CD14-positive monocyte (primary cell): ENCODE measurements around the gene TBXAS1. TPM values are rescaled to one million over a fixed set of nuclear protein-coding genes. Genes with fewer than 3 reads are reported as not detected.

Source experiments
- DNase-seq, 3 donors: peaks; one replicate each; pipeline ENCODE4 v3.0.0-alpha.2; 2011 to 2022
- H2AFZ ChIP-seq: 2 replicates; pipeline ENCODE4 v1.6.0; 2012; ENCODE audit warnings: mild to moderate bottlenecking, low read depth, low read length, inconsistent platforms; ENCODE audit not compliant: insufficient read depth, poor library complexity, severe bottlenecking
- H3K27ac ChIP-seq, 2 donors: 1 replicate in 1 of 2; 2 replicates in 1 of 2; pipeline ENCODE4 v1.5.1; 2012 to 2013; ENCODE audit warnings: low read length in 2 of 2, control low read depth in 1 of 2, inconsistent platforms in 1 of 2, low read depth in 1 of 2, mild to moderate bottlenecking in 1 of 2
- H3K27me3 ChIP-seq, 2 donors: one replicate each; pipeline versions ENCODE4 v1.6.0 to v1.6.1; 2011 to 2013; ENCODE audit warnings: low read length in 2 of 2; ENCODE audit not compliant: control insufficient read depth in 2 of 2, insufficient read depth in 2 of 2
- H3K36me3 ChIP-seq, 2 donors: replicated peaks in 1 of 2; 1 replicate in 1 of 2; 2 replicates in 1 of 2; pipeline versions ENCODE4 v1.5.1 to v1.6.1; 2012 to 2013; ENCODE audit warnings: low read length in 2 of 2, control low read depth in 1 of 2, inconsistent platforms in 1 of 2, mild to moderate bottlenecking in 1 of 2; ENCODE audit not compliant: insufficient read depth in 2 of 2, control insufficient read depth in 1 of 2
- H3K4me1 ChIP-seq, 2 donors: 1 replicate in 1 of 2; 2 replicates in 1 of 2; pipeline versions ENCODE4 v1.5.1 to v1.6.1; 2012 to 2013; ENCODE audit warnings: low read length in 2 of 2, control low read depth in 1 of 2, inconsistent platforms in 1 of 2, mild to moderate bottlenecking in 1 of 2, moderate library complexity in 1 of 2; ENCODE audit not compliant: insufficient read depth in 2 of 2, control insufficient read depth in 1 of 2
- H3K4me2 ChIP-seq: replicated peaks from 2 replicates; pipeline ENCODE3; 2012; ENCODE audit warnings: low read length, moderate library complexity, mild to moderate bottlenecking; ENCODE audit not compliant: poor library complexity, severe bottlenecking; ENCODE audit errors: extremely low read depth
- H3K4me3 ChIP-seq, 3 experiments: fragments of 200-600 bp in 1 of 3; sonication (generic) in 1 of 3; replicated peaks in 1 of 3; 1 replicate in 2 of 3; 2 replicates in 1 of 3; pipeline ENCODE4 v1.5.1; 2011 to 2013; ENCODE audit warnings: low read length in 3 of 3, mild to moderate bottlenecking in 3 of 3, control low read depth in 2 of 3, low read depth in 2 of 3, inconsistent platforms in 1 of 3, moderate library complexity in 1 of 3
- H3K79me2 ChIP-seq: 2 replicates; pipeline ENCODE4 v1.6.0; 2012; ENCODE audit warnings: mild to moderate bottlenecking, control low read depth, inconsistent platforms, low read length, moderate library complexity; ENCODE audit not compliant: insufficient read depth
- H3K9ac ChIP-seq: 2 replicates; pipeline ENCODE4 v1.6.0; 2017; ENCODE audit warnings: low read length, mild to moderate bottlenecking; ENCODE audit not compliant: insufficient read depth, poor library complexity, severe bottlenecking
- H3K9me3 ChIP-seq, 2 donors: replicated peaks in 1 of 2; 1 replicate in 1 of 2; 2 replicates in 1 of 2; pipeline versions ENCODE4 v1.5.1 to v1.6.1; 2012 to 2013; ENCODE audit warnings: low read length in 2 of 2, control low read depth in 1 of 2; ENCODE audit not compliant: control insufficient read depth in 1 of 2, insufficient read depth in 1 of 2
- H4K20me1 ChIP-seq: 2 replicates; pipeline ENCODE4 v1.6.0; 2012; ENCODE audit warnings: mild to moderate bottlenecking, low read length, control low read depth, moderate library complexity; ENCODE audit not compliant: insufficient read depth
- H3K27ac Mint-ChIP-seq, 7 donors: one replicate each; pipeline ENCODE4 v1.8.0; 2020; ENCODE audit warnings: mild to moderate bottlenecking in 7 of 7, mixed read lengths in 7 of 7, moderate library complexity in 6 of 7, inconsistent platforms in 2 of 7
- H3K27me3 Mint-ChIP-seq, 3 donors: one replicate each; pipeline ENCODE4 v1.8.0; 2021 to 2022; ENCODE audit warnings: low read depth in 3 of 3, mild to moderate bottlenecking in 3 of 3, mixed read lengths in 3 of 3, moderate library complexity in 3 of 3, inconsistent platforms in 1 of 3
- H3K36me3 Mint-ChIP-seq, 2 donors: one replicate each; pipeline ENCODE4 v1.8.0; 2020; ENCODE audit warnings: mixed read lengths in 2 of 2, inconsistent platforms in 1 of 2, mild to moderate bottlenecking in 1 of 2
- H3K4me1 Mint-ChIP-seq: one replicate; pipeline ENCODE4 v1.8.0; 2020; ENCODE audit warnings: mild to moderate bottlenecking, mixed read lengths
- H3K4me3 Mint-ChIP-seq, 2 donors: one replicate each; pipeline ENCODE4 v1.8.0; 2020; ENCODE audit warnings: mild to moderate bottlenecking in 2 of 2, mixed read lengths in 2 of 2, moderate library complexity in 1 of 2
- H3K9me3 Mint-ChIP-seq, 7 donors: one replicate each; pipeline ENCODE4 v1.8.0; 2020 to 2022; ENCODE audit warnings: mixed read lengths in 7 of 7, mild to moderate bottlenecking in 6 of 7, moderate library complexity in 6 of 7, inconsistent platforms in 2 of 7
- WGBS: methylation state at CpG from one replicate; pipeline ENCODE4 v1.1.5; 2013; ENCODE audit warnings: missing lambda C conversion rate; ENCODE audit not compliant: insufficient coverage; 5-methylcytosine and 5-hydroxymethylcytosine counted together
- intact Hi-C, 2 donors: fragments of 100-400 bp; cut with micrococcal nuclease; formaldehyde crosslinking; loops; one replicate each; pipeline versions ENCODE4 v1.15.0 to v1.15.1; 2023
- polyA plus RNA-seq, 3 donors: library from polyadenylated mRNA; depleted of rRNA in 1 of 3; unstranded in 2 of 3; stranded (reverse) in 1 of 3; fragments of 300-500 nt in 2 of 3; fragments of >200 nt in 1 of 3; fragmentation: Illumina TruSeq in 2 of 3; gene quantifications; 1 replicate in 2 of 3; 2 replicates in 1 of 3; pipeline ENCODE4 v1.2.3, GENCODE V29; 2012 to 2021
- TF ChIP-seq, protein P1 (sequence below): fragments of 200-600 bp; IDR thresholded peaks from one replicate; pipeline ENCODE4 v1.8.0; 2022; ENCODE audit warnings: antibody characterized with exemption, mild to moderate bottlenecking

TBXAS1 gene
- polyA plus RNA-seq, 3 donors: 289 to 335 (median 298) TPM

GRCh38 chr7:139854124-139854511, 25.1 kb downstream of the TBXAS1 start:
- WGBS: 0% methylated on average over 5 of the region's 5 CpGs
- H3K27ac ChIP-seq: peak overlapping the region; percentile 91 to 95

GRCh38 chr7:139854803-139855497, 25.9 kb downstream of the TBXAS1 start:
- intact Hi-C loops: loop anchor here in 1 of 2 donors (2.0 to 5.0 kb wide), 4 partner anchors 24 to 78 kb away; partner anchors contain the start of gene HIPK2
- TF ChIP-seq, protein P1, sequence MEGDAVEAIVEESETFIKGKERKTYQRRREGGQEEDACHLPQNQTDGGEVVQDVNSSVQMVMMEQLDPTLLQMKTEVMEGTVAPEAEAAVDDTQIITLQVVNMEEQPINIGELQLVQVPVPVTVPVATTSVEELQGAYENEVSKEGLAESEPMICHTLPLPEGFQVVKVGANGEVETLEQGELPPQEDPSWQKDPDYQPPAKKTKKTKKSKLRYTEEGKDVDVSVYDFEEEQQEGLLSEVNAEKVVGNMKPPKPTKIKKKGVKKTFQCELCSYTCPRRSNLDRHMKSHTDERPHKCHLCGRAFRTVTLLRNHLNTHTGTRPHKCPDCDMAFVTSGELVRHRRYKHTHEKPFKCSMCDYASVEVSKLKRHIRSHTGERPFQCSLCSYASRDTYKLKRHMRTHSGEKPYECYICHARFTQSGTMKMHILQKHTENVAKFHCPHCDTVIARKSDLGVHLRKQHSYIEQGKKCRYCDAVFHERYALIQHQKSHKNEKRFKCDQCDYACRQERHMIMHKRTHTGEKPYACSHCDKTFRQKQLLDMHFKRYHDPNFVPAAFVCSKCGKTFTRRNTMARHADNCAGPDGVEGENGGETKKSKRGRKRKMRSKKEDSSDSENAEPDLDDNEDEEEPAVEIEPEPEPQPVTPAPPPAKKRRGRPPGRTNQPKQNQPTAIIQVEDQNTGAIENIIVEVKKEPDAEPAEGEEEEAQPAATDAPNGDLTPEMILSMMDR: no peak
- Mint-ChIP-seq H3K27ac (peak overlapping the region; percentile 95 to 100 (median 99)), H3K9me3 (peaks cover 0 to 9% (median 2%) of the 10 kb centered on the region in 7 donors), H3K27me3 (peaks cover 0 to 4% (median 0%) of the 10 kb centered on the region in 3 donors), H3K36me3 (peaks cover 61 to 65% of the 10 kb centered on the region in 2 donors), H3K4me1 (peaks cover 74% of the 10 kb centered on the region), H3K4me3 (peak overlapping the region in 1 of 2 donors; percentile 83)
- Histone ChIP-seq H3K9me3 (no peaks in the 10 kb centered on the region), H3K27ac (peak overlapping the region; percentile 91 to 95), H3K4me1 (peaks cover 79 to 82% of the 10 kb centered on the region in 2 donors), H3K9ac (peak overlapping the region; percentile 51), H3K79me2 (peaks cover 95% of the 10 kb centered on the region), H2AFZ (peak overlapping the region; percentile 43), H3K27me3 (no peaks in the 10 kb centered on the region), H3K4me2 (peak overlapping the region; percentile 63), H3K36me3 (peaks cover 13 to 38% of the 10 kb centered on the region in 2 donors), H3K4me3 (peak overlapping the region in 1 of 3 experiments; percentile 56), H4K20me1 (peaks cover 23% of the 10 kb centered on the region)
- WGBS: 46% methylated on average over 3 of the region's 4 CpGs
- no peak for DNase-seq

More at GRCh38 chr7:139854124-139854511, 25.1 kb downstream of the TBXAS1 start:
- intact Hi-C loops: loop anchor here in 1 of 2 donors (2.0 to 5.0 kb wide), 2 partner anchors 23 to 63 kb away; no protein-coding TSS in a partner anchor
- H3K9me3 ChIP-seq: no peaks in the 10 kb centered on the region
- peak overlapping the region; percentile 63 for H3K4me2 ChIP-seq
- Mint-ChIP-seq H3K27ac (peak overlapping the region; percentile 95 to 100 (median 99)), H3K4me3 (peak overlapping the region in 1 of 2 donors; percentile 77), H3K27me3 (peaks cover 0 to 4% (median 0%) of the 10 kb centered on the region in 3 donors), H3K9me3 (peaks cover 0 to 9% (median 2%) of the 10 kb centered on the region in 7 donors), H3K36me3 (peaks cover 68 to 71% of the 10 kb centered on the region in 2 donors), H3K4me1 (peaks cover 75% of the 10 kb centered on the region)
- H2AFZ ChIP-seq: no peak overlapping the region
- H3K4me3 ChIP-seq: peak overlapping the region in 1 of 3 experiments; percentile 56
- TF ChIP-seq, protein P1: no peak
- H3K36me3 ChIP-seq: peaks cover 16 to 46% of the 10 kb centered on the region in 2 donors
- peak overlapping the region; percentile 55 for H3K9ac ChIP-seq
- H3K27me3 ChIP-seq: no peaks in the 10 kb centered on the region
- peaks cover 71 to 73% of the 10 kb centered on the region in 2 donors for H3K4me1 ChIP-seq
- H4K20me1 ChIP-seq: peaks cover 32% of the 10 kb centered on the region
- DNase-seq: peak; percentile 87 to 95 (median 95)
- peaks cover 95% of the 10 kb centered on the region for H3K79me2 ChIP-seq
